ENCODE measurements around the gene KIR3DL2. TPM values are rescaled to one million over a fixed set of nuclear protein-coding genes. Genes with fewer than 3 reads are reported as not detected.
"Not testable (repeated sequence)": the region's sequence is repeated elsewhere in the genome, so short reads cannot be mapped to it uniquely, and the experiment has no call there.

Gene KIR3DL2
- under 1 TPM in 4 of 6 donors, not detected in 2; 0.20 to 0.55 (median 0.41) TPM for total RNA-seq

GRCh38 chr19:54850061-54850640 lies at the start of gene KIR3DL2:
TSS of gene KIR3DL2 (plus strand) at chr19:54850443. CDS start at chr19:54850476, 33 bp downstream.
- H3K27me3 ChIP-seq; ATAC-seq (ENCODE audit: low FRiP score in 2 of 2); H3K27ac ChIP-seq; H3K4me3 ChIP-seq; H3K9me3 ChIP-seq; H3K4me1 ChIP-seq; H3K36me3 ChIP-seq: not testable (repeated sequence)
- 83 to 91% methylated on average over 16 of the region's 16 CpGs for WGBS, 2 donors
- peak in 1 of 2 donors; percentile 36 for DNase-seq

- Histone ChIP-seq H3K27ac (no peak within 1 kb of the TSS), H3K36me3 (no peaks in the 10 kb centered on the region), H3K9me3 (no peaks in the 10 kb centered on the region), H3K4me1 (no peaks in the 10 kb centered on the region), H3K4me3 (no peak within 1 kb of the TSS), H3K27me3 (no peaks in the 10 kb centered on the region)
- peak in 1 of 2 donors; percentile 46 for ATAC-seq (ENCODE audit: low FRiP score in 2 of 2)
- 54 to 89% methylated on average over 5 to 10 of the region's 10 CpGs for WGBS, 2 donors
- DNase-seq, result peak in 1 of 2 donors; percentile 40
- TF ChIP-seq, protein P1, sequence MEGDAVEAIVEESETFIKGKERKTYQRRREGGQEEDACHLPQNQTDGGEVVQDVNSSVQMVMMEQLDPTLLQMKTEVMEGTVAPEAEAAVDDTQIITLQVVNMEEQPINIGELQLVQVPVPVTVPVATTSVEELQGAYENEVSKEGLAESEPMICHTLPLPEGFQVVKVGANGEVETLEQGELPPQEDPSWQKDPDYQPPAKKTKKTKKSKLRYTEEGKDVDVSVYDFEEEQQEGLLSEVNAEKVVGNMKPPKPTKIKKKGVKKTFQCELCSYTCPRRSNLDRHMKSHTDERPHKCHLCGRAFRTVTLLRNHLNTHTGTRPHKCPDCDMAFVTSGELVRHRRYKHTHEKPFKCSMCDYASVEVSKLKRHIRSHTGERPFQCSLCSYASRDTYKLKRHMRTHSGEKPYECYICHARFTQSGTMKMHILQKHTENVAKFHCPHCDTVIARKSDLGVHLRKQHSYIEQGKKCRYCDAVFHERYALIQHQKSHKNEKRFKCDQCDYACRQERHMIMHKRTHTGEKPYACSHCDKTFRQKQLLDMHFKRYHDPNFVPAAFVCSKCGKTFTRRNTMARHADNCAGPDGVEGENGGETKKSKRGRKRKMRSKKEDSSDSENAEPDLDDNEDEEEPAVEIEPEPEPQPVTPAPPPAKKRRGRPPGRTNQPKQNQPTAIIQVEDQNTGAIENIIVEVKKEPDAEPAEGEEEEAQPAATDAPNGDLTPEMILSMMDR (IDR thresholded peaks at IDR 0.05), result no peak
- TF ChIP-seq POLR2A (IDR thresholded peaks at IDR 0.05), result no peak
- TF ChIP-seq EP300 (IDR thresholded peaks at IDR 0.05), result no peak
- no peak for TF ChIP-seq POLR2AphosphoS5 (IDR thresholded peaks at IDR 0.05)
Observed at GRCh38 chr19:54803410-54803809, 46.8 kb upstream of the KIR3DL2 start, which contains the start of gene KIR2DL4. TSS of gene KIR2DL4 (plus strand) at chr19:54803610. CDS start at chr19:54803652, 42 bp downstream.

DNA sequence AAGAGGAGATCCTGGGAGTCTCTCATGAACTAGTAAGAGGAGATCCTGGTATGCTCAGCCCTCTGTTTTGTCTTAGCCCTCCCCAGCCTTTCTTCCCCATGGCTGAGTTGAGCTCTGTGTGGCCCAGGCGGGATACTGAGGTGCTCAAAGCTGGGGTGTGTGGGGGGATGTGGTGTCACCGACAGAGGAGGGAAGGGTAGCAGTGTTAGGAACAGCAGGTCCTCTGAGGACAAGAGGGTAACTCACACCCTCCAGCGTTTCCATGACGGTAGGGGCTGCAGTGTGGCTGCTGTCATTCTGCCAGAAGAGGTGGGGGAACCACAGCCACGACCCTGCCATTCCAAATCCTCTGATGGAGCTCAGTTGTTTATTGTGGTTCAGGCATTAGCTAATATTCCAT lies 46.1 kb upstream of the KIR3DL2 start:
- Histone ChIP-seq H3K4me3 (no peak overlapping the region), H3K27me3 (no peaks in the 10 kb centered on the region), H3K9me3 (no peaks in the 10 kb centered on the region), H3K4me1 (no peaks in the 10 kb centered on the region), H3K27ac (no peak overlapping the region), H3K36me3 (no peaks in the 10 kb centered on the region)
- DNase-seq, result no peak
- WGBS, 2 donors, result 52 to 61% methylated on average over 5 of the region's 5 CpGs
- TF ChIP-seq POLR2AphosphoS5 (IDR thresholded peaks at IDR 0.05) (no peak), POLR2A (IDR thresholded peaks at IDR 0.05) (no peak), EP300 (IDR thresholded peaks at IDR 0.05) (no peak)
- TF ChIP-seq, protein P1 (IDR thresholded peaks at IDR 0.05), result no peak
- ATAC-seq (ENCODE audit: low FRiP score in 2 of 2), result peak in 1 of 2 donors; percentile 34

DNA sequence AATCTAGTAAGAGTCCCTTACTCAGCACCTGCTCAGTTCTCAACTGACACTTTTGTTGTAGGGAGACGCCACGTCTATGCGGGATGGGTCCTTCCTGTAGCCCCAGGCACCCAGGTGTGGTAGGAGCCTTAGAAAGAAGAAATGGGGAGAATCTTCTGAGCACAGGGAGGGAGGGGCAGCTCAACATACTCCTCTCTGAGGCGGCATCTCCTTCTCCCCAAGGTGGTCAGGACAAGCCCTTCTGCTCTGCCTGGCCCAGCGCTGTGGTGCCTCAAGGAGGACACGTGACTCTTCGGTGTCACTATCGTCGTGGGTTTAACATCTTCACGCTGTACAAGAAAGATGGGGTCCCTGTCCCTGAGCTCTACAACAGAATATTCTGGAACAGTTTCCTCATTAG lies 45.7 kb upstream of the KIR3DL2 start:
- DNase-seq, result no peak
- H3K4me1 ChIP-seq, result no peaks in the 10 kb centered on the region
- ATAC-seq (ENCODE audit: low FRiP score in 2 of 2), result no peak
- H3K27me3 ChIP-seq, result no peaks in the 10 kb centered on the region
- no peaks in the 10 kb centered on the region for H3K36me3 ChIP-seq
- whole genome bisulfite sequencing, 2 donors, result 86 to 94% methylated on average over 7 to 10 of the region's 10 CpGs
- H3K9me3 ChIP-seq, result no peaks in the 10 kb centered on the region
- TF ChIP-seq, protein P1 (IDR thresholded peaks at IDR 0.05), result no peak
- TF ChIP-seq POLR2AphosphoS5 (IDR thresholded peaks at IDR 0.05), result no peak
- no peak for TF ChIP-seq EP300 (IDR thresholded peaks at IDR 0.05)
- TF ChIP-seq POLR2A (IDR thresholded peaks at IDR 0.05), result no peak
- no peak overlapping the region for H3K27ac ChIP-seq
- no peak overlapping the region for H3K4me3 ChIP-seq

GRCh38 chr19:54805665-54806515 lies 44.4 kb upstream of the KIR3DL2 start:
- DNase-seq (peak in 1 of 2 donors; percentile 55), ATAC-seq (ENCODE audit: low FRiP score in 2 of 2) (no peak)
- H3K4me1 ChIP-seq, result no peaks in the 10 kb centered on the region
- H3K36me3 ChIP-seq, result no peaks in the 10 kb centered on the region
- WGBS, 2 donors, result 87 to 96% methylated on average over 6 to 14 of the region's 14 CpGs
- H3K27ac ChIP-seq, result no peak overlapping the region
- H3K27me3 ChIP-seq, result no peaks in the 10 kb centered on the region
- no peaks in the 10 kb centered on the region for H3K9me3 ChIP-seq
- no peak for TF ChIP-seq POLR2A (IDR thresholded peaks at IDR 0.05)
- TF ChIP-seq, protein P1 (IDR thresholded peaks at IDR 0.05), result no peak
- H3K4me3 ChIP-seq, result no peak overlapping the region

Measured in upper lobe of left lung (tissue), 6 donors.